ENCODE data around the gene HSP90AB1.
"Not testable (repeated sequence)": the region's sequence is repeated elsewhere in the genome, so short reads cannot be mapped to it uniquely, and the experiment has no call there.

The HSP90AB1 gene

GRCh38 chr6:44222486-44223318 is 24.2 kb upstream of the HSP90AB1 start:
- no peak for DNase-seq (ENCODE audit: low read depth)

- DNase-seq (ENCODE audit: low read depth), result peak; percentile 76
These were observed 23.4 kb upstream of the HSP90AB1 start, which contains the start of gene SLC29A1 for GRCh38 chr6:44223319-44224028. Gene SLC29A1 (plus strand): TSS chr6:44223595. CDS start chr6:44227314, 3,719 bp downstream.

- no peak for DNase-seq (ENCODE audit: low read depth)
These were observed 22.6 kb upstream of the HSP90AB1 start for GRCh38 chr6:44224029-44224964.

- DNase-seq (ENCODE audit: low read depth), result no peak
These were observed 22.0 kb upstream of the HSP90AB1 start for GRCh38 chr6:44224965-44225305.

GRCh38 chr6:44225579-44226325 is 21.1 kb upstream of the HSP90AB1 start:
- no peak for DNase-seq (ENCODE audit: low read depth)

- DNase-seq (ENCODE audit: low read depth), result no peak
These were observed 20.3 kb upstream of the HSP90AB1 start for GRCh38 chr6:44226368-44227147.

GRCh38 chr6:44227148-44227793 is 19.6 kb upstream of the HSP90AB1 start:
- no peak for DNase-seq (ENCODE audit: low read depth)

- no peak for DNase-seq (ENCODE audit: low read depth)
These were observed 18.9 kb upstream of the HSP90AB1 start for GRCh38 chr6:44228031-44228430.

- DNase-seq (ENCODE audit: low read depth), result no peak
These were observed 18.5 kb upstream of the HSP90AB1 start for GRCh38 chr6:44228433-44228832.

- DNase-seq (ENCODE audit: low read depth), result no peak
These were observed 18.1 kb upstream of the HSP90AB1 start for GRCh38 chr6:44228836-44229235.

GRCh38 chr6:44229376-44230033 is 17.4 kb upstream of the HSP90AB1 start:
- no peak for DNase-seq (ENCODE audit: low read depth)

GRCh38 chr6:44230034-44230675 is 16.7 kb upstream of the HSP90AB1 start:
- no peak for DNase-seq (ENCODE audit: low read depth)

GRCh38 chr6:44231426-44231825 is 15.5 kb upstream of the HSP90AB1 start:
- not testable (repeated sequence) for DNase-seq (ENCODE audit: low read depth)

- DNase-seq (ENCODE audit: low read depth), result no peak
These were observed 14.0 kb upstream of the HSP90AB1 start for GRCh38 chr6:44232676-44233566.

GRCh38 chr6:44233567-44234100 is 13.3 kb upstream of the HSP90AB1 start:
- DNase-seq (ENCODE audit: low read depth), result no peak

- no peak for DNase-seq (ENCODE audit: low read depth)
These were observed 12.5 kb upstream of the HSP90AB1 start for GRCh38 chr6:44234101-44235025.

- DNase-seq (ENCODE audit: low read depth), result no peak
These were observed 11.6 kb upstream of the HSP90AB1 start for GRCh38 chr6:44235269-44235668.

All from T-helper 22 cell (primary cell).